Keratinocyte (primary cell): ENCODE results near the gene CAMK2G. TPM values are rescaled to one million over a fixed set of nuclear protein-coding genes. Genes with fewer than 3 reads are reported as not detected.

Source experiments
- DNase-seq: peaks from one replicate; pipeline ENCODE4 v3.0.0-alpha.2; 2011; ENCODE audit warnings: low read depth, missing footprints, low spot score
- FAIRE-seq: peaks from 2 replicates; lab custom pipeline; 2011; peaks lifted over from hg19 to GRCh38; lab: Jason Lieb, UNC
- H2AFZ ChIP-seq: 2 replicates; pipeline ENCODE4 v1.6.0; 2012; ENCODE audit warnings: low read length, control low read depth, inconsistent platforms; ENCODE audit not compliant: control insufficient read depth
- H3K27ac ChIP-seq: 2 replicates; pipeline ENCODE4 v1.5.1; 2011; ENCODE audit warnings: low read length; ENCODE audit not compliant: control insufficient read depth, insufficient read depth
- H3K27me3 ChIP-seq: 3 replicates; pipeline ENCODE4 v1.6.0; 2011; ENCODE audit warnings: low read length; ENCODE audit not compliant: control insufficient read depth, insufficient read depth; ENCODE audit errors: extremely low read depth
- H3K36me3 ChIP-seq, 2 experiments: 2 replicates in 1 of 2; 3 replicates in 1 of 2; pipeline ENCODE4 v1.5.1; 2011; ENCODE audit warnings: low read length in 2 of 2, mild to moderate bottlenecking in 1 of 2; ENCODE audit not compliant: control insufficient read depth in 2 of 2, insufficient read depth in 2 of 2; ENCODE audit errors: extremely low read depth in 1 of 2
- H3K4me1 ChIP-seq: 3 replicates; pipeline ENCODE4 v1.5.1; 2011; ENCODE audit warnings: low read length; ENCODE audit not compliant: control insufficient read depth, insufficient read depth; ENCODE audit errors: extremely low read depth
- H3K4me2 ChIP-seq: 3 replicates; pipeline ENCODE4 v1.6.0; 2011; ENCODE audit warnings: low read depth, low read length; ENCODE audit not compliant: control insufficient read depth, insufficient read depth; ENCODE audit errors: extremely low read depth
- H3K4me3 ChIP-seq, 3 experiments: fragments of 200-600 bp in 1 of 3; sonication (generic) in 1 of 3; 2 replicates in 2 of 3; 3 replicates in 1 of 3; pipeline ENCODE4 v1.5.1; 2011 to 2016; ENCODE audit warnings: low read length in 3 of 3, mild to moderate bottlenecking in 3 of 3, control low read depth in 2 of 3, inconsistent platforms in 1 of 3, low read depth in 1 of 3, mixed read lengths in 1 of 3, mixed run types in 1 of 3, moderate library complexity in 1 of 3; ENCODE audit not compliant: control insufficient read depth in 2 of 3, insufficient read depth in 2 of 3; ENCODE audit errors: extremely low read depth in 1 of 3
- H3K79me2 ChIP-seq: 2 replicates; pipeline ENCODE4 v1.6.0; 2012; ENCODE audit warnings: low read length; ENCODE audit not compliant: control insufficient read depth, insufficient read depth
- H3K9ac ChIP-seq: 3 replicates; pipeline ENCODE4 v1.6.0; 2011; ENCODE audit warnings: low read length; ENCODE audit not compliant: control insufficient read depth, insufficient read depth; ENCODE audit errors: extremely low read depth
- H3K9me1 ChIP-seq: 3 replicates; pipeline ENCODE4 v1.6.0; 2011; ENCODE audit warnings: low read length; ENCODE audit not compliant: control insufficient read depth, insufficient read depth; ENCODE audit errors: extremely low read depth
- H3K9me3 ChIP-seq: 2 replicates; pipeline ENCODE4 v1.5.1; 2012; ENCODE audit warnings: low read depth, low read length; ENCODE audit not compliant: control insufficient read depth
- H4K20me1 ChIP-seq: 3 replicates; pipeline ENCODE4 v1.6.0; 2011; ENCODE audit warnings: low read length; ENCODE audit not compliant: control insufficient read depth, insufficient read depth; ENCODE audit errors: extremely low read depth
- EZH2 ChIP-seq: IDR thresholded peaks from one replicate; pipeline ENCODE4 v1.6.1; 2012; ENCODE audit warnings: inconsistent platforms, mild to moderate bottlenecking, low read length, moderate library complexity
- dilution Hi-C: fragments of 300-500 bp; cut with MboI; formaldehyde crosslinking; loops from one replicate; pipeline ENCODE4 v1.7.0; 2020; ENCODE audit warnings: low sequenced_read_pairs; ENCODE audit not compliant: extremely low pct_ligation_motif_present
- polyA plus RNA-seq, 5 experiments: library from polyadenylated mRNA; depleted of rRNA in 3 of 5; stranded (reverse) in 3 of 5; stranded (forward) in 1 of 5; unstranded in 1 of 5; fragments of >200 nt; gene quantifications; 1 replicate in 1 of 5; 2 replicates in 3 of 5; 3 replicates in 1 of 5; pipeline versions ENCODE4 v1.2.1 to v1.2.3, GENCODE V29; 2011 to 2012; ENCODE audit warnings: missing spikeins in 2 of 5, low read depth in 1 of 5, low replicate concordance in 1 of 5
- TF ChIP-seq, protein P1 (sequence below), 3 experiments: IDR thresholded peaks in 1 of 3; conservative IDR thresholded peaks in 1 of 3; optimal IDR thresholded peaks in 1 of 3; 2 replicates in 2 of 3; 3 replicates in 1 of 3; pipeline versions ENCODE3 to v1.5.1; 2011; ENCODE audit warnings: low read length in 3 of 3, mild to moderate bottlenecking in 3 of 3, moderate library complexity in 2 of 3, control low read depth in 1 of 3, inconsistent platforms in 1 of 3; ENCODE audit not compliant: insufficient read depth in 2 of 3; ENCODE audit errors: extremely low read depth in 1 of 3

The CAMK2G gene
- polyA plus RNA-seq, 1 donor (not counting 4 experiments of a cell fraction or from before 2014, with no cell fraction given): 17.6 TPM

DNA sequence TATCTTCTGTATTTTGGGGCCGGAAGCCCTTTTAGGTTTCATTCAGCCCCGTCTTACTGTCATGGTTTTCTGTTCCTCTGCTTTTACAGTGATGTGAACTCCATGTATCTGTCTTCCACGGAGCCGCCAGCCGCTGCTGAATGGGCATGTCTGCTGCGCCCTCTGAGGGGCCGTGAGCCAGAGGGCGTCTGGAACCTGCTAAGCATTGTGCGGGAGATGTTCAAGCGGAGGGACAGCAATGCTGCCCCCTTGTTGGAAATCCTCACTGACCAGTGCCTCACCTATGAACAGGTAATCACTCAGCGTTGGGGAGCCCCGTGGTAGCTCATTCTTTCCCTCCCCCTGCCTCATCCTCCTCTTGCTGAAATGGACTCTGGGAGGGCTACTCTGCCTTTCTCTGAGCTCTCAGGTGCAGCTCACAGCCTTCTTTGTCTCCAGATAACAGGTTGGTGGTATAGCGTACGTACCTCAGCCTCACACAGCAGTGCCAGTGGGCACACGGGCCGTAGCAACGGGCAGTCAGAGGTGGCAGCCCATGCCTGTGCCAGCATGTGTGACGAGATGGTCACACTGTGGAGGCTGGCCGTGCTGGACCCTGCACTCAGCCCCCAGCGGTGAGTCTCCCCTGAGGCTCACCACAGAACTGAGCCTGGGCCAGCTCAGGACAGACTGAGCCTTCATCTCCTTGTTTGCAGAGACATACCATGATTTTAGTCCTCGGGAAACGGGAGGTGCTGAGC is 83.3 kb downstream of the CAMK2G start:
- peaks cover 38 to 48% of the 10 kb centered on the region in 2 experiments for H3K36me3 ChIP-seq
- peaks cover 24% of the 10 kb centered on the region for H3K79me2 ChIP-seq
- no peaks in the 10 kb centered on the region for H3K27me3 ChIP-seq
- H4K20me1 ChIP-seq: peaks cover 7% of the 10 kb centered on the region
- no peak overlapping the region for H3K4me3 ChIP-seq
- H3K4me1 ChIP-seq: peaks cover 7% of the 10 kb centered on the region
- peaks cover 3% of the 10 kb centered on the region for H3K9me1 ChIP-seq
- H3K9ac ChIP-seq: no peak overlapping the region
- no peak for TF ChIP-seq EZH2
- TF ChIP-seq, protein P1, sequence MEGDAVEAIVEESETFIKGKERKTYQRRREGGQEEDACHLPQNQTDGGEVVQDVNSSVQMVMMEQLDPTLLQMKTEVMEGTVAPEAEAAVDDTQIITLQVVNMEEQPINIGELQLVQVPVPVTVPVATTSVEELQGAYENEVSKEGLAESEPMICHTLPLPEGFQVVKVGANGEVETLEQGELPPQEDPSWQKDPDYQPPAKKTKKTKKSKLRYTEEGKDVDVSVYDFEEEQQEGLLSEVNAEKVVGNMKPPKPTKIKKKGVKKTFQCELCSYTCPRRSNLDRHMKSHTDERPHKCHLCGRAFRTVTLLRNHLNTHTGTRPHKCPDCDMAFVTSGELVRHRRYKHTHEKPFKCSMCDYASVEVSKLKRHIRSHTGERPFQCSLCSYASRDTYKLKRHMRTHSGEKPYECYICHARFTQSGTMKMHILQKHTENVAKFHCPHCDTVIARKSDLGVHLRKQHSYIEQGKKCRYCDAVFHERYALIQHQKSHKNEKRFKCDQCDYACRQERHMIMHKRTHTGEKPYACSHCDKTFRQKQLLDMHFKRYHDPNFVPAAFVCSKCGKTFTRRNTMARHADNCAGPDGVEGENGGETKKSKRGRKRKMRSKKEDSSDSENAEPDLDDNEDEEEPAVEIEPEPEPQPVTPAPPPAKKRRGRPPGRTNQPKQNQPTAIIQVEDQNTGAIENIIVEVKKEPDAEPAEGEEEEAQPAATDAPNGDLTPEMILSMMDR (optimal IDR thresholded peaks at IDR 0.05 in 1 of 3, IDR thresholded peaks at IDR 0.05 in 1 of 3, conservative IDR thresholded peaks at IDR 0.05 in 1 of 3; ENCODE audit: extremely low read depth in 1 of 3, insufficient read depth in 2 of 3, low read length in 3 of 3): no peak
- no peak overlapping the region for H3K4me2 ChIP-seq
- H2AFZ ChIP-seq: no peak overlapping the region
- DNase-seq (no peak), FAIRE-seq (no peak)
- H3K27ac ChIP-seq: no peak overlapping the region
- dilution Hi-C loops: no loop called here
- no peaks in the 10 kb centered on the region for H3K9me3 ChIP-seq

DNA sequence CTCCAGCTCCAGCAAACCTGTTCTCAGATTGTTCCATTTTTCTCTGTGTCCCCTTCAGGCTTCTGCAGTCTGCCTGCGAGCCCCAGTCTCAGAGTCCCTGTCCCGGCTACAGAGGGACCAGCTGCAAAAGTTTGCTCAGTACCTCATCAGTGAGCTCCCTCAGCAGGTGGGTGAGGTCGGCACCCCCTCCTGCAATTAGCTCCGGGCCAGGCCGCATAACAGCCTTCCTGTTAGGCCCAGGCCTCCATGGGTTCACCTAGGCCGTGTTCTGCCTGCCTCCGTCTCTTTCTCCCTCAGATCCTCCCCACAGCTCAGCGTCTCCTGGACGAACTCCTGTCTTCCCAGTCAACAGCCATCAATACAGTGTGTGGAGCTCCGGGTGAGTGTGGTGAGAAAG is 84.7 kb downstream of the CAMK2G start:
- peaks cover 28% of the 10 kb centered on the region for H3K79me2 ChIP-seq
- H3K4me2 ChIP-seq: no peak overlapping the region
- H3K27ac ChIP-seq: no peak overlapping the region
- H3K27me3 ChIP-seq: no peaks in the 10 kb centered on the region
- no peak for FAIRE-seq
- peaks cover 32 to 43% of the 10 kb centered on the region in 2 experiments for H3K36me3 ChIP-seq
- no peak overlapping the region for H3K4me3 ChIP-seq
- peaks cover 7% of the 10 kb centered on the region for H4K20me1 ChIP-seq
- peaks cover 11% of the 10 kb centered on the region for H3K4me1 ChIP-seq
- dilution Hi-C loops: no loop called here
- no peak overlapping the region for H3K9ac ChIP-seq
- H3K9me3 ChIP-seq: no peaks in the 10 kb centered on the region
- peaks cover 3% of the 10 kb centered on the region for H3K9me1 ChIP-seq
- no peak for DNase-seq
- TF ChIP-seq, protein P1 (optimal IDR thresholded peaks at IDR 0.05 in 1 of 3, IDR thresholded peaks at IDR 0.05 in 1 of 3, conservative IDR thresholded peaks at IDR 0.05 in 1 of 3; ENCODE audit: extremely low read depth in 1 of 3, insufficient read depth in 2 of 3, low read length in 3 of 3): no peak
- TF ChIP-seq EZH2: no peak
- no peak overlapping the region for H2AFZ ChIP-seq
